Measurements from ENCODE around the gene ZYG11B.

ZYG11B gene

DNA sequence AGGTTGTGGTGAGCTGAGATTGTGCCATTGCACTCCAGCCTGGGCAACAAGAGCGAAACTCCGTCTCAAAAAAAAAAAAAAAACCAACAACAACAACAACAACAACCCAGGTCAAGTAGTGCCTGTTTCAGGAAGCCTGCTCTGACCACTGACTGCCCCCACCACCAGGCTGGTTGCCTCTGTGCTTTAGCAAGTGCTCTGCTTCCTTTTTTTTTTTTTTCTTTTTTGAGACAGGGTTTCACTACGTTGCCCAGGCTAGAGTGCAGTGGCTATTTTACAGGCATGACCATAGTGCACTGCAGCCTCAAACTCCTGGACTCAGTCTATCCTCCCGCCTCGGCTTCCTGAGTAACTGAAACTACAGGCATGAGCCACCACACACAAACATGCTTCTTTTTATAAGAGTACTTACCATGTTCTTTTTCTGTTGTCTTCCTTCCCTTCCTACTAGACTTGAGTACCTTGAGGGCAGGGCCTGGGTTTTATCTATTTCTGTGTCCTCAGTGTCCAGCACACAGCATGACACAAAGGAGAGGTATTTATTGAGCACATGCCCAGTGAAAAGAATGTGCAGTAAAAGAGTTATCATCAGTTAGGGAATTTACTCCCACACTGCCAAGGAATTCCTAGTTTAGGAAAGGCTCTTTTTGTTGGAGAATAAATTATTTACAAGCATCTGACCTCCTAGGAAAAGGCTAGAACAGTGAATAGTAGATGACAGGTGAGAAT lies 18.2 kb upstream of the ZYG11B start:
- no peak for TF ChIP-seq REST (IDR thresholded peaks at IDR 0.05; ENCODE audit: insufficient read depth in 1 of 2, low read depth in 2 of 2, low read length in 2 of 2)
- no peak for TF ChIP-seq SIN3A (IDR thresholded peaks at IDR 0.05; ENCODE audit: borderline replicate concordance, insufficient read depth, low read length)
- no peak for TF ChIP-seq FOXP2 (optimal IDR thresholded peaks at IDR 0.05; ENCODE audit: borderline replicate concordance, extremely low read depth, extremely low read length, insufficient read depth)
- no peak for TF ChIP-seq TAF1 (IDR thresholded peaks at IDR 0.05; ENCODE audit: borderline replicate concordance, insufficient read depth, low read length)
- TF ChIP-seq POLR2AphosphoS5 (IDR thresholded peaks at IDR 0.05; ENCODE audit: low read depth, low read length), result no peak

- TF ChIP-seq POLR2AphosphoS5 (IDR thresholded peaks at IDR 0.05; ENCODE audit: low read depth, low read length), result no peak
- no peak for TF ChIP-seq TAF1 (IDR thresholded peaks at IDR 0.05; ENCODE audit: borderline replicate concordance, insufficient read depth, low read length)
These were observed 17.2 kb upstream of the ZYG11B start for GRCh38 chr1:52709016-52709415.

DNA sequence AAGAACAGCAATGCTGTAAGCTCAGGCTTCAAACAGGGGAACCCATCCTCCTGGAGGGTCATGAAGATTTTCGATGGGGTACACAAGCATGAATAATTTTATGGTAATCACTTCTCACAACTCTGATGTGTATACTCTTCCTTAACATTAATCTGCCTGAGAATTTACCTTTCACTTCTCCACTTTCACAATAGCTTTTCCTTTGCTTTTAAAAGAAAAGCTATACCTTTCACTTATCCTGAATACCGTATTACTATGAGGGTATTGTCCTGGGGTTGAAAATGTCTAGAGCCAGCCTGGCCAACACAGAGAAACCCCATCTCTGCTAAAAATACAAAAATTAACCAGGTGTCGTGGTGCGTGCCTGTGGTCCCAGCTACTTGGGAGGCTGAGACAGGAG lies 12.7 kb upstream of the ZYG11B start:
- no peak for TF ChIP-seq SIN3A (IDR thresholded peaks at IDR 0.05; ENCODE audit: borderline replicate concordance, insufficient read depth, low read length)

GRCh38 chr1:52723260-52723659 lies 3.0 kb upstream of the ZYG11B start:
- TF ChIP-seq TAF1 (IDR thresholded peaks at IDR 0.05; ENCODE audit: borderline replicate concordance, insufficient read depth, low read length), result no peak

DNA sequence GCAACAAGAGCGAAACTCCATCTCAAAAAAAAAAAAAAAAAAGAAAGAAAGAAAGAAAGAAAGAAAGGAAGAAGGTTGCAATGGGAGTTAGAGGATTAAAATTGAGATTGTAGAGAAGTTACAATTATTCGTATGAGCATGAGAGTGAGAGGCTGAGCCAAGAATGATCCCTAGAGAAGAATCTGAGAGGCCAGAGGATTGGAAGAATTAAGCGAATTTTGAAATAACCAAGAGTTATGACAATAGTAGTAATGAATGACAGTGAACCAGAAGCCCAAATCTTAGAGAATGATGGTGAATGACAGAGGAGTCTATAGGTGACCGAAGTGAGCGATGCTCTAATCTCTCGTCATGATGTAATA lies 369 bp upstream of the ZYG11B start:
- TF ChIP-seq REST (IDR thresholded peaks at IDR 0.05; ENCODE audit: insufficient read depth in 1 of 2, low read depth in 2 of 2, low read length in 2 of 2) (no peak), SIN3A (IDR thresholded peaks at IDR 0.05; ENCODE audit: borderline replicate concordance, insufficient read depth, low read length) (no peak), TAF1 (IDR thresholded peaks at IDR 0.05; ENCODE audit: borderline replicate concordance, insufficient read depth, low read length) (no peak), FOXP2 (optimal IDR thresholded peaks at IDR 0.05; ENCODE audit: borderline replicate concordance, extremely low read depth, extremely low read length, insufficient read depth) (no peak), POLR2AphosphoS5 (IDR thresholded peaks at IDR 0.05; ENCODE audit: low read depth, low read length) (no peak)

- TF ChIP-seq SIN3A (IDR thresholded peaks at IDR 0.05; ENCODE audit: borderline replicate concordance, insufficient read depth, low read length) (no peak), POLR2AphosphoS5 (IDR thresholded peaks at IDR 0.05; ENCODE audit: low read depth, low read length) (no peak), TAF1 (IDR thresholded peaks at IDR 0.05; ENCODE audit: borderline replicate concordance, insufficient read depth, low read length) (no peak), FOXP2 (optimal IDR thresholded peaks at IDR 0.05; ENCODE audit: borderline replicate concordance, extremely low read depth, extremely low read length, insufficient read depth) (no peak), REST (IDR thresholded peaks at IDR 0.05; ENCODE audit: insufficient read depth in 1 of 2, low read depth in 2 of 2, low read length in 2 of 2) (no peak)
These were observed 897 bp downstream of the ZYG11B start for GRCh38 chr1:52727114-52727586.

Measured in PFSK-1 (cell line).